MM.1S (cell line): ENCODE measurements around the gene MYO9B.

Experiments used
- DNase-seq: peaks from one replicate; pipeline ENCODE4 v3.0.0-alpha.2; 2015
- H2AFZ ChIP-seq: fragments of 300-600 bp; sonication (generic); 2 replicates; pipeline ENCODE4 v1.6.0; 2016; ENCODE audit warnings: antibody characterized with exemption, low read length
- H3F3A ChIP-seq: fragments of 300-600 bp; sonication (generic); 2 replicates; pipeline ENCODE4 v1.6.1; 2016; ENCODE audit warnings: mild to moderate bottlenecking, antibody characterized with exemption, low read length, moderate library complexity, mixed read lengths; ENCODE audit not compliant: insufficient read depth
- H3K27ac ChIP-seq: fragments of 300-600 bp; sonication (generic); 2 replicates; pipeline ENCODE4 v1.5.1; 2016; ENCODE audit warnings: mild to moderate bottlenecking, low read length
- H3K27me3 ChIP-seq: fragments of 300-600 bp; sonication (generic); replicated peaks from 2 replicates; pipeline ENCODE4 v1.6.0; 2016; ENCODE audit warnings: low read length; ENCODE audit not compliant: insufficient read depth
- H3K36me3 ChIP-seq: fragments of 300-600 bp; sonication (generic); replicated peaks from 2 replicates; pipeline ENCODE4 v1.6.1; 2016; ENCODE audit warnings: mild to moderate bottlenecking, low read length, mixed read lengths; ENCODE audit not compliant: insufficient read depth
- H3K4me1 ChIP-seq: fragments of 300-600 bp; sonication (generic); 2 replicates; pipeline ENCODE4 v1.6.1; 2016; ENCODE audit warnings: low read length, mixed read lengths
- H3K4me2 ChIP-seq: fragments of 300-600 bp; sonication (generic); 2 replicates; pipeline ENCODE4 v1.6.0; 2016; ENCODE audit warnings: low read depth, low read length
- H3K4me3 ChIP-seq: fragments of 300-600 bp; sonication (generic); 2 replicates; pipeline ENCODE4 v1.5.1; 2016; ENCODE audit warnings: low read length, mixed read lengths
- H3K79me2 ChIP-seq: fragments of 300-600 bp; sonication (generic); 2 replicates; pipeline ENCODE4 v1.6.1; 2016; ENCODE audit warnings: mixed run types, low read length, mixed read lengths
- H3K9ac ChIP-seq: fragments of 300-600 bp; sonication (generic); 2 replicates; pipeline ENCODE4 v1.6.1; 2016; ENCODE audit warnings: low read length, mixed read lengths
- H3K9me2 ChIP-seq: fragments of 300-600 bp; sonication (generic); replicated peaks from 2 replicates; pipeline ENCODE4 v1.6.1; 2016; ENCODE audit warnings: mild to moderate bottlenecking, low read length, mixed read lengths; ENCODE audit not compliant: insufficient read depth
- H3K9me3 ChIP-seq: fragments of 300-600 bp; sonication (generic); replicated peaks from 2 replicates; pipeline ENCODE4 v1.6.1; 2016; ENCODE audit warnings: mild to moderate bottlenecking, low read length, mixed read lengths; ENCODE audit not compliant: insufficient read depth
- H4K20me1 ChIP-seq: fragments of 300-600 bp; sonication (generic); 2 replicates; pipeline ENCODE4 v1.6.1; 2016; ENCODE audit warnings: mild to moderate bottlenecking, low read length, moderate library complexity, mixed read lengths; ENCODE audit not compliant: insufficient read depth
- CTCF ChIP-seq: fragments of 300-600 bp; sonication (generic); IDR thresholded peaks from 2 replicates; pipeline ENCODE4 v1.5.1; 2016; ENCODE audit warnings: antibody characterized with exemption, low read length, mixed read lengths
- EZH2 ChIP-seq: fragments of 300-600 bp; sonication (generic); optimal IDR thresholded peaks from 2 replicates; pipeline ENCODE3; 2017; ENCODE audit warnings: low read depth, mild to moderate bottlenecking, antibody characterized with exemption, low read length, mixed read lengths
- EZH2phosphoT487 ChIP-seq: fragments of 300-600 bp; sonication (generic); IDR thresholded peaks from 2 replicates; pipeline ENCODE4 v1.6.1; 2018; ENCODE audit warnings: antibody characterized with exemption, low read length

The MYO9B gene

GRCh38 chr19:17063428-17063827, 12.1 kb upstream of the MYO9B start:
- Histone ChIP-seq H3K4me1 (no peaks in the 10 kb centered on the region), H3K79me2 (peaks cover 24% of the 10 kb centered on the region), H3F3A (peaks cover 6% of the 10 kb centered on the region; the same call in 1 of the 2 replicates), H2AFZ (no peak overlapping the region), H3K4me2 (no peak overlapping the region), H3K27me3 (no peaks in the 10 kb centered on the region), H3K36me3 (no peaks in the 10 kb centered on the region), H3K9me2 (no peaks in the 10 kb centered on the region), H3K9me3 (no peaks in the 10 kb centered on the region), H4K20me1 (peaks cover 29% of the 10 kb centered on the region), H3K4me3 (no peak overlapping the region), H3K9ac (no peak overlapping the region), H3K27ac (no peak overlapping the region)
- no peak for TF ChIP-seq EZH2
- no peak for TF ChIP-seq CTCF
- no peak for TF ChIP-seq EZH2phosphoT487
- DNase-seq = no peak

- Histone ChIP-seq H3K9me2 (no peaks in the 10 kb centered on the region), H3K36me3 (no peaks in the 10 kb centered on the region; the same call in 1 of the 2 replicates), H3K4me3 (no peak overlapping the region), H3K4me2 (no peak overlapping the region), H3K27me3 (no peaks in the 10 kb centered on the region), H3K27ac (no peak overlapping the region), H2AFZ (no peak overlapping the region), H4K20me1 (peaks cover 13% of the 10 kb centered on the region), H3K79me2 (peaks cover 37% of the 10 kb centered on the region), H3K9me3 (no peaks in the 10 kb centered on the region), H3F3A (peaks cover 9% of the 10 kb centered on the region; the same call in 1 of the 2 replicates), H3K9ac (no peak overlapping the region), H3K4me1 (peaks cover 3% of the 10 kb centered on the region; the same call in 1 of the 2 replicates)
- TF ChIP-seq CTCF (no peak), EZH2 (no peak), EZH2phosphoT487 (no peak)
- no peak for DNase-seq
Observed at GRCh38 chr19:17069193-17069592, 6.4 kb upstream of the MYO9B start.

GRCh38 chr19:17070421-17070820, 5.2 kb upstream of the MYO9B start:
- Histone ChIP-seq H3K4me1 (peaks cover 3% of the 10 kb centered on the region; the same call in 1 of the 2 replicates), H3F3A (peaks cover 11% of the 10 kb centered on the region), H3K27ac (no peak overlapping the region), H4K20me1 (0 out of 2 replicates have a peak, but pooled peaks cover 4% of the 10 kb centered on the region), H3K9ac (no peak overlapping the region), H3K4me3 (no peak overlapping the region), H3K9me3 (no peaks in the 10 kb centered on the region), H2AFZ (no peak overlapping the region), H3K9me2 (no peaks in the 10 kb centered on the region), H3K4me2 (no peak overlapping the region), H3K36me3 (no peaks in the 10 kb centered on the region; the same call in 1 of the 2 replicates), H3K27me3 (no peaks in the 10 kb centered on the region), H3K79me2 (peaks cover 39% of the 10 kb centered on the region)
- DNase-seq = no peak
- TF ChIP-seq EZH2phosphoT487 = no peak
- no peak for TF ChIP-seq CTCF
- no peak for TF ChIP-seq EZH2
